Islet of Langerhans (tissue), 1 donor: ENCODE results near the gene RAD51D.
A peak's percentile ranks its signal among the peaks of the same experiment; 100 is the strongest.

Source experiments
- FAIRE-seq: peaks from one replicate; lab custom pipeline; 2011; peaks lifted over from hg19 to GRCh38; lab: Jason Lieb, UNC

RAD51D gene

GRCh38 chr17:35089586-35090296 is 29.9 kb downstream of the RAD51D start:
- FAIRE-seq = no peak

- no peak for FAIRE-seq
Measured at GRCh38 chr17:35088881-35089585, 30.6 kb downstream of the RAD51D start.

DNA sequence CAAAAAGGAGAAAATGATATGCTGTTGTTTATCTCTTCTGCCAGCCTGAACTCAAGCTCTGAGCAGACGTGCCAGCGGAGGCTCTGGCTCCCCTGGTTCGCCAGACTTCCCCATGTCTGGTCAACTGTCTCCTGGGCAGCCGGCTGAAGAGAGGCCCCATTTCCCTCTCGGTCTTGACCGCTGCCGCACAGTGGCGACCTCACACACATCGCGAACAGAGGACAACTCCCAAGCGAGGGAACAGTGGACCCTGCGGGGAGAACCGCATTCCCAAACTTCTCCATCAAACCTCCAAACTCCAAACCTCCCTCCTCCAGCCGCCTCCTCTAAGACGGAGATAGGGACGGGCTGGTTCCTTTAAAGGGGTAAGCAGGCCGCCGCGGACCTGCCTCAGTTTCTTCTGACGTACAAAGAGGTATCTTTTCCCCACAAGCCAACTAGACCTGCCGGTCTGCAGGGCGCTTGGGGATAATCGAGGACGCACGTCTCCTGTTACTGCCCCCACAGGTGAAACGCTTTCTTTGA is 31.2 kb downstream of the RAD51D start:
- FAIRE-seq = no peak

DNA sequence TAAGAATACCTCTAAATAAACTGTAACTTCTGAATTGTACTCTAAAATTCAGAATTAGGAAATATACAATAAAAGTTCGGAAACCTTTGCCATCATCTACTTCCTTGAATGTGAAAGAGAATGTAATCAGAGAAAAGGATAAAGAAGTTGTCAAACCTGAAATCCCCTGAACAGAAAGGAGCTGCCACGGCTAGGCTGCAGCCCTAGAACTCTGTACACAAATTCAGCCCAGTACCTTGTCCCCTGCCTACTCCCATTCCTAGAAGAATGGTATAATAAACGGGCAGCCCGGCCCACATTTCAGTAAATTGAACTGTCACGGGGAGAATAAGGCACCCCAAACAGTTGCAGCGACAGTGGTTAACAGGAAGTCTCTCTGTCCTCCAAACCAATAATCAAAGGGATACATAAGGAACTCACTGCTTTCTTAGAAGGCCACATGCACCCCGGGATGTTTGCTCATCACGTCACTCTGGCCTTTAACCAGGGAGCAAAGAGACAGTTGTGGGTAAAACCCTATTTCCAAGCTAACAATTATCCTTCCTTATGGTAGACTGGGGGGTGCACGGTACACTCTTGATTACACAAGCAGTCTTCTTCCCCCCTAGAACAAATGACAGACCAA is 31.8 kb downstream of the RAD51D start:
- peak; percentile 13 for FAIRE-seq

GRCh38 chr17:35086931-35087573 is 32.6 kb downstream of the RAD51D start:
- no peak for FAIRE-seq

DNA sequence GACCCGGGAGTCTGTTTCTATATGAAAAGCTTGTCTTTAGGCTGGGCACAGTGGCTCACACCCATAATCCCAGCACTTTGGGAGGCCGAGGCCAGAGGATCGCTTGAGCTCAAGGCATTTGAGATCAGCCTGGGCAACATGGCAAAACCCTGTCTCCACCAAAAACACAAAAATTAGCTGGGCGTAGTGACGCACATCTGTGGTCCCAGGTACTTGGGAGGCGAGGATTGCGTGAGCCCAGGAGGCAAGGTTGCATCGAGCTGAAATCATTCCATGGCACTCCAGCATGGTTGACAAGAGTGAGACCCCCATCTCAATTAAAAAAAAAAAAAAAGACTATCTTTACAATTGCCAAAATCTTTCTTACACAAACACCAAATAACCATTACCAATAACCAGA is 33.5 kb downstream of the RAD51D start:
- FAIRE-seq = no peak

GRCh38 chr17:35084987-35085386 is 34.7 kb downstream of the RAD51D start:
- no peak for FAIRE-seq

DNA sequence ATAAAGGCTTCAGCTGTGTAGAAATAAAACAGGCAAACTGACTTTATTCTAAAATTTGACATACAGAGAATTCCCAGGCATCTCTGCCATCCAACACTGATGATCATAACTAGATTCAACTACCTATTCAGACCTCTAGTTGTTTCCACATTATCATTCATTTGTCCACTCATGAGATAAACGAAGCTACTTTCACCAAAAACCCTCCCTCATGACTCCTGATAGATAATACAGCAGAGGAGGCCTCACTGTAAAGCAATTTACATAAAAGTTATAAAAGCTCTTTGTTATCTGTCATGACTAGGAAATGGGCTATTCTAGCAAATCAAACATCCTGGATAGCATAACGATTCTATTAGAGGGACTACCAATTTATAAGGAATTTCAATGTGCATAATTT is 36.6 kb downstream of the RAD51D start:
- no peak for FAIRE-seq

GRCh38 chr17:35082073-35082657 is 37.5 kb downstream of the RAD51D start:
- FAIRE-seq = peak; percentile 62

- FAIRE-seq = no peak
Measured at GRCh38 chr17:35081638-35082037, 38.0 kb downstream of the RAD51D start.

DNA sequence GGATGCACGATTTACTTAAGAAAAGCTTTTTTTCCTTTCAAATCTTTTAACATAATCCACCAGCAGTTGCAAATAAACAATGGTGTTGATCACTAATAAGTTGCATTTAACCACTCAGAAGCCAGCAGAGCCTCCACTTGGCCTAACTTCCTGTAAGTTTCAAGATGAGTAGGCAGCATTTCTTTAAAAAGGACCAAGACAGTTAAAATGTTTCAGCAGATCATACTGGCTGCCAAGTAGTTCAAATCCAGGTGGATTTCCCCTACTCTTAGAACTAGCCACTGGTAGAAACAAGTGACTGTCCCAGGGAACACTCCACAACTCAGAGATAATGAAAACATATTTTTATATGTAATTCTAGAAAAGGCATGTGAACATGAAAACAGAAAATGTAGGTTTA is 39.1 kb downstream of the RAD51D start:
- FAIRE-seq = no peak

DNA sequence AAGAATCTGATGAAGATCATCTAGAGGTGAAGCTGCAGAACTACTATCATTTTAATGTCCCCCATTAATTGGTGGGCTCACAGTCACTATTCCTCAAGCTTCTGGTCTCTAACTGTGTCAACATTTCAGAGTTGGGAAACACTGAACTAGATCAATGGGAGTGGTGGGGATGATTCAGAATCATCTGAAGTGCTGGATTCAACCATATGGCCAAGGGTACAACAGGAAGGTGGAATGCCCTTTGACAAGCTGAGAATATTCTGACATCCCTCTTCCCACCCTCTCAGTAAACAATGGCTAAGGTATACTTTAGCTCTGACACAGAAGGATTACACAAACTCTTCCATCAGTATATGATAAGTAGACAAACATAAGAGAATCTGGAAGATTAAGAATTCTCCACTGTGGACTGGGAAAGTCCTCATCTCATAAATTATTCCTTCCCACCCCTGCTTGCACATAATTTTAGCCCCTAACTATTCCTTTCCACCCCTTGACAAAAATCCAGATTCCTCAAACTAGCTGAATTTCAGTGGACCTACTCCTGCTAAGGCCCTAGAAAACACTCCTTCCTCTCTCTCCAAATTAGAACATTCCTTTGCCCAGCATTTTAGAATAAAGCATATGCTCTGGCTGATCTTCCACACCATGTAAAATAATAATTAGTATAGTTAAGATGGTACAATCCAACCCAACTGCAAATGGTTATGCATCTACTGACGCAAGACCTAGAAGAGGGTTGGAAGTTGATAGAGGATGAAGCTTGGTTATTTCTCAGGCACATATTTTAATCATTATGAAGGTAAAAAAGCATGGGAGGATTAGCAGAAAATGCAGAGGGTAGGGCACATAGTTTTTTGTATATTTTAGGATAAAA is 39.9 kb downstream of the RAD51D start:
- FAIRE-seq = no peak

DNA sequence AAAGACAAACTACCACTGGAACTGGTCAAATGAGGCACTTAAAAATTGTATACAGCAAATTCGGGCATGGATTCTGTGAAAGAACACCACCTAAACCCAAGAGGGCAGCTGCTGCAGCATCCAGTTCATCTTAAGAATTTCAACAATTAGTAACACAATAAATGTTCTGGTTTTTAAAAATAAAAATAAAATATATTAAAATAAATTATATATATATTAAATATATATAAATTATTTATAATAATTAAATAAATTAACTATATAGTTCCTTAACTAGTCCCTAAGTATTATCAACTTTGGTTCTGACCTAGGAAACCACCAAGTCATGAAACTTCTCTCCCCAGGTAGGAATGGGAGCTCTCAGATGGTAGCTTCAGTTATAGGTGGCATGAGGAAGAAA is 42.8 kb downstream of the RAD51D start:
- no peak for FAIRE-seq

GRCh38 chr17:35074711-35075707 is 44.7 kb downstream of the RAD51D start:
- FAIRE-seq = no peak

GRCh38 chr17:35073991-35074627 is 45.6 kb downstream of the RAD51D start:
- FAIRE-seq = no peak

DNA sequence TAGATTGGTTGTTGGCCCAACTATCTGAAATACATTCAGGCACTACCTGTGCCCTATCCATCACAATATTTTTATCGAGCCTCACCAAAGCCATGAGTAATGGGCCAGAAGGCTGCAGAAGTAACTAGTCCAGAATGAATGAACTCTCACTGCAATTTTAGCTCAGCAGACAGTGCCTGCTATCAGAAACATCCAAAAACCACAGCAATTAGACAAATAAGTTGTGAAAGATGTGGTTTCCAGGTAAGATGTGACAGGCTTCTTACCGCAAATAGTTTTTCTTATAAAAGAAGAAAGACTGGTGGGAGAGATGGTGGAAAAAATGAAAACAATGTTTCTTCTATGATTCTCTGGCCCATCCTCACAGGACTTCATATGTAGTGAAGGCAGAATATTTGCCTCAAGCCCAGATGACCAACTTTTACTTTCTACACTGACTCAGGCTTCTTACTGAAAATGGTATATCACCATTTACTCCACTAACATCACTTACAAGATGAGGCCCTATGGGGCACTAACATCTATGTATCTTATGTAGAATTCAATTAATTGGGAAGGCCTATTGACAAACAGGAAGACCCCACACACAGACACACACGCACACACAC is 46.4 kb downstream of the RAD51D start:
- no peak for FAIRE-seq

- FAIRE-seq = no peak
Measured at GRCh38 chr17:35069311-35069710, 50.3 kb downstream of the RAD51D start.

DNA sequence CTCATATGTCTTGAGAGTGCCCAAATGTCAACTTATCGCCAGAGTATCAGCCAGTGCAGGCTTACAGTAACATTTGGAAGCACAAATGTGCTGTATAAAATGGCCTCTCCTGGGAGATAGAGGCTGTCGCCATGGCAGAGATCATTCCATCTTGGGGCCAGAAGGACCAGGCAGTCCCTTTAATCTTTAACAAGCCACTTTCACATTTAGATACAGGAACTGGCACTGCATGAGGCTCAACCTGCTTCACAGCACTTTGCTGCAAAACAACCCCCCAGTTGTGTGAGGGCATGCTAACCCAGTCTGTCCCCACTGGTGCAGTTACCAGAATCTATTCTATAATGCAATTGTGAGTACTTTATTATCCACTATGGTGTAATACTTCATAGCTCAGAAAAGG is 51.4 kb downstream of the RAD51D start:
- FAIRE-seq = no peak

DNA sequence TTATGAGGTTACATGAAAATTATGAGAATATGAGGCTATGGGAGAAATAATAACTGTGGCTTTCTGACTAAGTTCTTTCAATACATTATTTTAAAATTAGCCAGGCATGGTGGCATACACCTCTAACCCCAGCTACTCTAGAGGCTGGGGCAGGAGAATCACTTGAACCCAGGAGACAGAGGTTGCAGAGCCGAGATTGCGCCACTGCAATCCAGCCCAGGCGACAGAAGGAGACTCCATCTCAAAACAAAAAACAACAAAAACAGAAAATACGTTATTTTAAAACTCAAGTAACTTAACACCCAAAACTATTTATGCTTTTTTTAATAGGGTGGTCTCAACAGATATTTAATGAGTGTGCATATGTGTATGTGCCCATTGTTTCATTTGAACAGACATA is 53.8 kb downstream of the RAD51D start:
- no peak for FAIRE-seq
